Measurements from ENCODE around the gene DHX29.

- TF ChIP-seq CTCF (IDR thresholded peaks at IDR 0.05) (no peak), POLR2A (IDR thresholded peaks at IDR 0.05; ENCODE audit: low read depth) (no peak), EP300 (IDR thresholded peaks at IDR 0.05) (no peak), POLR2AphosphoS5 (IDR thresholded peaks at IDR 0.05) (no peak)
These were observed 6.6 kb downstream of the DHX29 start for GRCh38 chr5:55300890-55301289.
